Measurements from ENCODE around the gene TMEM41B.

DNA sequence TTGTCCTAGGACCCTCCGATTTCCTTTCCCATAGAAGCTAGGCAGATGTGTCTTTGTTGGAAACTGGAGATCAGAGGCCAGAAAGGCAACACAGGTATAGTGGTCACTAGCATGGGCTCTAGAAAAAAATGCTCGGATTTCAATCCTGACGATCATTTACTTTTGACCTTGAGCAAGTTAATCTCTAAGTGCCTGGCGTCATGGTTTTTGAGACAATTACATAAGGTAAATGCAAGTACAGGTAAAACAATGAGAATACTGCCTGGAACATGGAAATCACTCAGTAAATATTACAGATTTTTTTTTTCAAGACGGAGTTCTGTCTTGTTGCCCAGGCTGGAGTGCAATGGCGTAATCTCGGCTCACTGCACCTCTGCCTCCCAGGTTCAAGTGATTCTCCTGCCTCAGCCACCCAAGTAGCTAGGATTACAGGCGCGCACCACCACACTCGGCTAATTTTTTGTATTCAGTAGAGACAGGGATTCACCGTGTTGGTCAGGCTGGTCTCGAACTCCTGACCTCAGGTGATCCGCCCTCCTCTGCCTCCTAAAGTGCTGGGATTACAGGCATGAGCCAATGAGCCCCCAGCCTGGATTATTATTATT is 48.2 kb downstream of the TMEM41B start:
- TF ChIP-seq, protein P1, sequence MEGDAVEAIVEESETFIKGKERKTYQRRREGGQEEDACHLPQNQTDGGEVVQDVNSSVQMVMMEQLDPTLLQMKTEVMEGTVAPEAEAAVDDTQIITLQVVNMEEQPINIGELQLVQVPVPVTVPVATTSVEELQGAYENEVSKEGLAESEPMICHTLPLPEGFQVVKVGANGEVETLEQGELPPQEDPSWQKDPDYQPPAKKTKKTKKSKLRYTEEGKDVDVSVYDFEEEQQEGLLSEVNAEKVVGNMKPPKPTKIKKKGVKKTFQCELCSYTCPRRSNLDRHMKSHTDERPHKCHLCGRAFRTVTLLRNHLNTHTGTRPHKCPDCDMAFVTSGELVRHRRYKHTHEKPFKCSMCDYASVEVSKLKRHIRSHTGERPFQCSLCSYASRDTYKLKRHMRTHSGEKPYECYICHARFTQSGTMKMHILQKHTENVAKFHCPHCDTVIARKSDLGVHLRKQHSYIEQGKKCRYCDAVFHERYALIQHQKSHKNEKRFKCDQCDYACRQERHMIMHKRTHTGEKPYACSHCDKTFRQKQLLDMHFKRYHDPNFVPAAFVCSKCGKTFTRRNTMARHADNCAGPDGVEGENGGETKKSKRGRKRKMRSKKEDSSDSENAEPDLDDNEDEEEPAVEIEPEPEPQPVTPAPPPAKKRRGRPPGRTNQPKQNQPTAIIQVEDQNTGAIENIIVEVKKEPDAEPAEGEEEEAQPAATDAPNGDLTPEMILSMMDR (conservative IDR thresholded peaks at IDR 0.05) = no peak
- no peak for TF ChIP-seq EZH2 (IDR thresholded peaks at IDR 0.05; ENCODE audit: low read depth)
